Coronary artery (tissue), 2 donors: ENCODE data around the gene TBC1D17.
"Not testable (repeated sequence)": the region's sequence is repeated elsewhere in the genome, so short reads cannot be mapped to it uniquely, and the experiment has no call there.

ENCODE experiments used
- DNase-seq: peaks from one replicate; pipeline ENCODE4 v3.0.0-alpha.2; 2017; ENCODE audit warnings: low spot score
- H3K27ac ChIP-seq, 2 donors: fragments of 200-600 bp; sonication (generic); one replicate each; pipeline ENCODE4 v1.5.1; 2016 to 2019
- H3K4me3 ChIP-seq: fragments of 200-600 bp; sonication (generic); 2 replicates; pipeline ENCODE4 v1.5.1; 2016; ENCODE audit warnings: mild to moderate bottlenecking, moderate library complexity
- TF ChIP-seq, protein P1 (sequence below): fragments of 200-600 bp; sonication (generic); IDR thresholded peaks from one replicate; pipeline ENCODE4 v1.5.1; 2019; ENCODE audit warnings: antibody characterized with exemption

TBC1D17 gene

GRCh38 chr19:49918089-49918488, 40.6 kb downstream of the TBC1D17 start:
- TF ChIP-seq, protein P1, sequence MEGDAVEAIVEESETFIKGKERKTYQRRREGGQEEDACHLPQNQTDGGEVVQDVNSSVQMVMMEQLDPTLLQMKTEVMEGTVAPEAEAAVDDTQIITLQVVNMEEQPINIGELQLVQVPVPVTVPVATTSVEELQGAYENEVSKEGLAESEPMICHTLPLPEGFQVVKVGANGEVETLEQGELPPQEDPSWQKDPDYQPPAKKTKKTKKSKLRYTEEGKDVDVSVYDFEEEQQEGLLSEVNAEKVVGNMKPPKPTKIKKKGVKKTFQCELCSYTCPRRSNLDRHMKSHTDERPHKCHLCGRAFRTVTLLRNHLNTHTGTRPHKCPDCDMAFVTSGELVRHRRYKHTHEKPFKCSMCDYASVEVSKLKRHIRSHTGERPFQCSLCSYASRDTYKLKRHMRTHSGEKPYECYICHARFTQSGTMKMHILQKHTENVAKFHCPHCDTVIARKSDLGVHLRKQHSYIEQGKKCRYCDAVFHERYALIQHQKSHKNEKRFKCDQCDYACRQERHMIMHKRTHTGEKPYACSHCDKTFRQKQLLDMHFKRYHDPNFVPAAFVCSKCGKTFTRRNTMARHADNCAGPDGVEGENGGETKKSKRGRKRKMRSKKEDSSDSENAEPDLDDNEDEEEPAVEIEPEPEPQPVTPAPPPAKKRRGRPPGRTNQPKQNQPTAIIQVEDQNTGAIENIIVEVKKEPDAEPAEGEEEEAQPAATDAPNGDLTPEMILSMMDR: no peak
- H3K27ac ChIP-seq: no peak overlapping the region

GRCh38 chr19:49920624-49921363, 43.3 kb downstream of the TBC1D17 start:
- H3K4me3 ChIP-seq: no peak overlapping the region
- TF ChIP-seq, protein P1: no peak
- H3K27ac ChIP-seq: no peak overlapping the region
- no peak for DNase-seq

More at GRCh38 chr19:49918089-49918488, 40.6 kb downstream of the TBC1D17 start:
- no peak for DNase-seq
- H3K4me3 ChIP-seq: no peak overlapping the region

GRCh38 chr19:49921871-49922795, 44.6 kb downstream of the TBC1D17 start:
- no peak overlapping the region for H3K4me3 ChIP-seq
- TF ChIP-seq, protein P1: no peak
- DNase-seq: no peak
- no peak overlapping the region for H3K27ac ChIP-seq

DNA sequence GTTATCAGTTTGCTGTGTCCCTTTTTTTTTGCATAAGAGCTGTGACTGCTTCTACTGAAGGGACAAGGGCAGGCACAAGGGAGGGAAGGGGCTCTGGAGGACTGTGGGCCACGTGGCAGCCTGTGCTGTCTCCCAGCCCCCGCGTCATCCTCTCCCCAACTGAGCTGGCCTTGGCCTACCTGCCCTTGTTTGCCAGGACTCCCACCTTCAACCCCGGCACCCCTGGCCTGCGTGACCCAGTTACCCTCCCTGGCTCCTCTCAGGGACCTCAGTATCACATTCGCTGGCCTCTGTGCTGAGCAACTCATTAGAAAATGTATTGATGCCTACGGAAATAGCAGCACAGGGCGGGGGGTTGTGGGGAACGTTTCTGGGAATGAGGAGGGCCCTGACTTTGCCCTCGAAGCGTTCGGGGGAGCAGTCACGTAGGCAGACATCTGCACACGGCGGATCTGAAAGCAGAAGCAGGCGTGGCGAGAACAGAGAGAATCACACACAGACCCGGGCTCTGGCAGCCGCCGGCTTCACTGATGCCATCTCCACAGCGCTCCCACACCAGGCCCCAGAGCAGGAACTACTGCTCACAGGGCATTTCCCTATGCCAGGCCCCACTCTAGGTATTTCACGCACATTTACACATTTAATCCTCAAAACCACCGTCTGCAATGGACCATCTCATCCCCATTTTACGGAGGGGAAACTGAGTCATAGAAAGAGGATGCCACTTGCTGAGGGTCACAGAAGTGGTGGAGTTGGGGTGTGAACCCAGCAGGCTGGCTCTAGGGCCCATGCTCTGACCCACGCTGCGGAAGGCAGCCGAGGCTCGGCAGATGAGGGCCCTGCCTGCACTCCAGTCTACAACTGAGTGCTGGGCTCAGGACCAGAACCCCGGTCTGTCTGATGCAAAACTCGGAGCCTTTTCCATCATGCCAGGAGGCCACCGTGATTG, 45.8 kb downstream of the TBC1D17 start:
- H3K27ac ChIP-seq: no peak overlapping the region
- no peak for DNase-seq
- H3K4me3 ChIP-seq: no peak overlapping the region
- TF ChIP-seq, protein P1: no peak

DNA sequence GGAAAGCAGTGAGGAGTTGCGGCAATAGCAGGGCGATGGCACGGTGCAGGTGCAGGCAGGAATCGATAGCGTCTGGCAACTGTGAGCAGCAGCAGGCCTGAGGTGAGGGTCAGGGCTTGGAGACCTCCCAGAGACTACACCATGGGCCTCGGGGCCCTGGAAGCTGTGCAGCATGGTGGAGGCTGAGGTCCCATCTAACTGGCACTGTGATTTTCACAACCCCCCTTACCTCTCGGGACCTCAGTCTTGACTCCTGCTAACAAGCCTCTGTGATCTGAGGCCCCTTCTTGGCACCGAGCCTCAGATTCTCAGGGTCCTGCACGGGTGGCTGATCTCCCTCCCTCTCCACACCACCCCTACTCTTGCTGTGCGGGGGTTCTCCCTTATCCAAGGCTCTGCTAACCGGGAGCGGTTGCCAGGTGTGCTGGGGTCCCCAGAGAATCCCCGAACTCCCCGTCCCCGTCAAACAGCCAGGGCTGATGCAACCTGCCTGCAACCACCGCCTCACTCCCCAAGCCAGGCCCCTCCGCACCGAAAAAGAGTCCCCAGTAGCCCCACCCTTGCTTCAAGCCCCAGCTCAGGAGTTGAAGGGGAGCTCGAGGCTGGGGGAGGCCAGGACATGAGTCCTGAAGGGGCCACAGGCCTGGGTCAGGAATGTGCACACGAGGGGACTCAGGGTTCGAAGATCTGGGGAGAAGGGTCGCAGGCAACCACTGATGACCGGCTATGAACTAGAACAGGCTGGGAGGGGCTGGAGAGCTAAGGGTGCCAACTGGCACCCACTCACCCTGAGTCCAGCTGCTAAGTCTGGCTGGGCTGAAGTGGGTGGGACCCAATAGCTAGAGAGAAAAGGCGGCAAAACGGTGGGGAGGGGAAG, 46.7 kb downstream of the TBC1D17 start:
- DNase-seq: no peak
- Histone ChIP-seq H3K4me3 (no peak overlapping the region), H3K27ac (no peak overlapping the region)
- TF ChIP-seq, protein P1: no peak

DNA sequence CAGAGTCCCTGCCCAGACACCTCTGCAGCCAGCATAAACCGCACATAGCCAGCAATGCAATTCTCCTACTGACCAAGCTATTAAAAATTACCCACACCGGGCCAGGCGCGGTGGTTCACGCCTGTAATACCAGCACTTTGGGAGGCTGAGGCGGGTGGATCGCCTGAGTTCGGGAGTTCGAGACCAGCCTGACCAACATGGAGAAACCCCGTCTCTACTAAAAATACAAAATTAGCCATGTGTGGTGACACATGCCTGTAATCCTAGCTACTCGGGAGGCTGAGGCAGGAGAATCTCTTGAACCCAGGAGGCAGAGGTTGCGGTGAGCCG, 47.3 kb downstream of the TBC1D17 start:
- DNase-seq, H3K4me3 ChIP-seq, H3K27ac ChIP-seq: not testable (repeated sequence)
